HG02678 (cell line): Measurements from ENCODE around the gene CCDC68.
"Not testable (repeated sequence)": the region's sequence is repeated elsewhere in the genome, so short reads cannot be mapped to it uniquely, and the experiment has no call there.

Source experiments
- ATAC-seq: cut with Tn5 transposase; IDR thresholded peaks from one replicate; pipeline ENCODE4 v1.9.1; 2021; ENCODE audit warnings: mild to moderate bottlenecking, moderate library complexity; ENCODE audit not compliant: unreplicated experiment

CCDC68 gene

DNA sequence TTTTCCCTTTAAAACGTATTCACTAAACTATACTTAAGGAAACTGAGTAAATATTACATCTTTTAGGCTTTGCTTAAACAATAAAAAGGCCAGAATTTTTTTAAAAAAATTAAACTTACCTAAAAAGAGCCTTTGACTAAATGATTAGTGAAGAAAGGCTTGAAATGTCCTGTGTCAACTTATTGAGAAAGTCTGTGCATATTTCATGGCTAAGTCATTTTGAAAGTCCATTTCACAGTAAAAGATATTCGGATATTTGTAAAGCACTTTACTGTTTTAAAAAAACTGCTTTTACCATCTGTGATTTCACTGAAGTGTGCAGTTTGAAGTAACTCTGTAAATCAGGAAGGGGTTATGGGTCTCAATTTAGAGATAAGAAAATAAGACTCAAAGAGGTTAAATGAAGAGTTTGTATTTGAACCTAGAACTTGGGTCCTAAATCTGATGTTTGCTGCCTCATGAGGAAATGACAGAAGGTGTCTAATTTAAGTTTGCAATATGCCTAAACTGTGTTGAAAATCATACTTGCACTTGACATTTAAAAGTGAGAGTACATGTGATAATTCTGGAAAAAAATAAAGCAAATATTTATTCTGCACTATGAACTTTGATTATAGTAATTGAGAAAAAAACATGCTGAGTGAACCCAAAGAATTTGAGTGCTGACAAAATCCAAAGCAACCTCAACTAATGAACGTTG is 80.5 kb downstream of the CCDC68 start:
- ATAC-seq, result no peak

DNA sequence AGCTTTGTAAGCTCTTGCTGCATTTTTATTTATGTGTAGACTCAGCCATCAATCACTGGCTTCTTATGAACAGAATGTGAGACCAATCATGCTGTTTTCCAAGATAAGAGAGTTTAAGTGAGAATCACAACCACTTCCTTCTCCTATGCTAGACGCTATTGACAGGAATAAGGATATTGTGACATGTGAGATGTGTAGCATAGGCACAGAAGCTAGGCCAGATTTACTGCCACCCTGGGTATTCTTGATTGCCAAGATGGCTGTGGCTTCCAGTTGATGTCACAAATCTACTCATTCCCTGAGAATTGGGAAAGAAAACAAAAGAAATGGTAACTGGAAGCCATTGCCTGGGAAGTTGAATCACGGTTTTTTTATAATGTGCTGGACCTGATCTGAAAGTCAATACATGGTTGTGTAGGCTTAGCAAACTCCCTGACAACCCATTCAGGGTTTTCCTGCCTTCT is 81.1 kb downstream of the CCDC68 start:
- ATAC-seq, result no peak

DNA sequence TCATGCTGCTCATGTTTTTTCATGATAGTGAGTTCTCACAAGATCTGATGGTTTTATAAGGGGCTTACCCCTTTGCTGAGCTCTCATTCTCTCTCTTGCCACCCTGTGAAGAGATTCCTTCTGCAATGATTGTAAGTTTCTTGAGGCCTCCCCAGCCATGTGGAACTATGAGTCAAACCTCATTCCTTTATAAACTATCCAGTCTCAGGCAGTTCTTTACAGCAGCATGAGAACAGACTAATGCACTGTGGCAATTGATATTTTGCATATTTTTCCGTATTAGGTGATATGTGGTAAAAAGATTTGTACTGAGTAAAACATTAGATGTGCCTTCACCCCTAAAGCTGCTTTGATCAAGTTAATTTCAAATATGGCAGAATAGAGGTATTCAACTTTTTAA is 82.2 kb downstream of the CCDC68 start:
- ATAC-seq, result no peak

DNA sequence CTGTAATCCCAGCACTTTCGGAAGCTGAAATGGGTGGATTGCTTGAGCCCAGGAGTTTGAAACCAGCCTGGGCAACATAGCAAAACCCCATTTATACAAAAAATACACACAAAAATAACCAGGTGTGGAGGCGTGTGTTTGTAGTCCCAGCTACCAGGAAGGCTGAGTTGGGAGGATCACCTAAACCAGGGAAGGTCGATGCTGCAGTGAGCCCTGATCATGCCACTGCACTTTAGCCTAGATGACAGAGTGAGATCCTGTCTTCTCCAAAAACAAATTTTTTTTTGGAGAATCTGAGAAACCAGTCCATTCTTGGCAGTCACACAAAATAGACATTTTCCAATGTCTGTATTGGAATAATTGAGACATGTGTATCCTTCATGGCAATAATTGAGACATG is 84.2 kb downstream of the CCDC68 start:
- ATAC-seq, result no peak

DNA sequence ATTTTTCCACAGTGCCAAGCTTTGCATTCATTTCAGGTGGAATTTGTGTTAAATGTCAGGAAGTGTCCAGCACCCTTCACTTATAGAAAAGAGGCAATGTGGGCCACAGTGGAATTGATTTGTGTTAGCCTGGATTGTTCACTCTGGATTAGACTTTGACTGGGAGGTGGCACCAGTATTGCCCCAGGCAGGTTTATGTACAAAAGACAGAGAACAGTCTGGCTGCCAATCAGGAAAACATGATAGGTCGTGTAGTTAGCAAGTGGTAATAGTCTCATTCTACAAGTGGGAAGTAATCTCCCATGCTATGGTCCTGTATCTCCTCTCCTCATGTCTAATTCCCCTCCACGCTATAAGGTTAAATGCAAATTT is 85.4 kb downstream of the CCDC68 start:
- no peak for ATAC-seq

DNA sequence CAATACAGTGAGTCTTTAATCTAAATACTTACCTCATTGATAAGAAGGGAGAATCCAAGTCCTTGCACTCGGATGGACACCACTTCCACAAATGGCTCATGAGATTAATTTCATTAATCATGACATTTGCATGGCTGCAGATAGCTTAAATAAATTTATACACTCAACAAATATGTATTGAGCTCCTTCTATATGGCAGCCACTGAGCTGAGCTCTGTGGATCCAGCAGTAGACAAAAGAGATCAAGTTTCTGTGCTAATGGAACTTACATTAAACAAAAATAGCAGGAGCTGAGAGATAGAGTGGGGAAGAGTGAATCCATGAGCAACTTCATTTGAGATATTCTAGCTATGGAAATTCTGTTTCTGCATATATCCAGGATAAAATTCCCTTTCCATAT is 86.6 kb downstream of the CCDC68 start:
- no peak for ATAC-seq

DNA sequence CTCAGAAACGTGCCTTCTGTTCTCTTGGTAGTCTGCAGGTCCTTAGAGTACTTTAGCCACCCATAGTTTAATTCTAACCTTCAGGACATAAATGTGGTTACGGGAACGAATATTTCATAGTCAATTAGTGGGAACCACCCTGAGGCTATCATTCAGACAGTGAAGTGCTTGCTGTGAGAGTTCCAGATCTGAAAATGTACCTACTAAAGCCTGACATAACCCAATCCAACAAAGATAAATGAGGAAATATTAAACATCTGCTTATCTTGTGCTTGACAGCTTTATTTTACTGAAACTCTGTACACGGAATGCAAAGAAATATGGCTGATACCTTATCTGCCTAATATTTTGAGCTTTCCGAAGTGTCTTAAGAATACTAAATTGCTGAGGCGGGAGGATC is 88.0 kb downstream of the CCDC68 start:
- ATAC-seq, result no peak

DNA sequence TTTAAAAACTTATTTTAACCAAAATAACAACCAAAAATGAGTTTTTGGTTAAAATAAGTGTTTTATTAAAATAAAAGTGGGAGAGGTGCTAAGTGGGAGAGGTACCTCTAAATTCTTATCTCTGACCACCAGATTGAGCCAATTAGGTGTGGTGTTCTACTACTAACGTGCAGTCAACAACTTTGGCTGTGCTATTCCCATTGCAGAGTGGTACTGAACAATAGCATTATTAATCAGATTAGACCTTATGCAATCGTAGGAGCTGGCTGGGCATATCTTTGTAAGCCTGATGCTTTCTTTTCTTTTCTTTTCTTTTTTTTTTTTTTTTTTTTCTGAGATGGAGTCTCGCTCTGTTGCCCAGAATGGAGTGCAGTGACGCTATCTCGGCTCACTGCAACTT is 92.1 kb downstream of the CCDC68 start:
- no peak for ATAC-seq

DNA sequence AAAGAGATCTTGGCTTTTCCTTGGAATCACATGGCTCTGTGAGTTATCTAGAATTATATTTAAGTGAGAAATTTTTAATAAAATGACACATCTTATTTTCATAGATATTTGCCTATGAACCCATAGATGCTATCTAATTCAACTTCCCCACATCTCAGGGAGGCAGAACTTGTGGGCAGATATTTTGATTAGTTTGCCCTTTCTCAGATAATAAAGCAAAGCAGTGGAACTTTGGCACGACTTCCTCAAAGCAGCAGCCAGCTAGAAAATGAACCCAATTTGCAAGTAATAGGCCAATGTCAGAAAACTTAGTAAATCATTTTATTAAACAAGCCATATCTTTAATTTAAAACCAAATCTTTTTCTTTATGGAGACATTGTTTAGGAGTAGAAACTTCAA is 98.3 kb downstream of the CCDC68 start:
- ATAC-seq, result no peak

DNA sequence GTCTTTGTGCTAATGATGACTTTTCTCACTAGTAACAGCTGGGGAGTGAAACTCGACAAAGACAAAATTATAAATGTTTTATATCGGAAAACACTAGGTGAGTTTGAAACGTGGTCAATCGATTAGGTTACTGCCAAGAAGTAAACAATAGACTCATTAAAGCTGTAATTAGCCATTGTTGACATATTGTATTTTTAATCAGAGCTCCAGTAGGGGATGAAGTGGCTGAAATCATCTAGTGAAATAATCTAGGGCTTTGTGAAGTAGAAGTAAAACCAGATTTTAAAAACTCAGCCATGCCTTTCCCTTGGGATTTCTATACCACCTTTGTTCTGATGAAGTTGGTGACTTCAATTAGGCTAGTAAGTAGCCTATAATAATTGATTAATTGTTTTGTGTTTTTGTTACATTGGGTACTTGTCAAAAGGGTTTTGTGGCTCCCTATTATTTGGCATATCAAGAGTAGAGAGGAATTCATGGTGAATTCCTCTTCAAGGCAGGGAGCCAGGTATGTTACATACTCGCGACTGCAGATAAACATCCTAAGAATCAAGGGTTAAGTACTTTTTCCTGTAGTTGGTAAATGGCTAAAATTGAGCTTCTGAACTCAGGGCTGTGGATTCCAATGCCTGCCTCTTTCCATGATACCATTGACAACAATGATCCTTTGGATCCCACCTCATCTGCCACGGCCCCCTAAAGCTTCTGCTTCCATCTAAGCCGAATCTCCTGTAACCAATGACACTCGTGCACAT is 99.4 kb downstream of the CCDC68 start:
- ATAC-seq, result no peak

DNA sequence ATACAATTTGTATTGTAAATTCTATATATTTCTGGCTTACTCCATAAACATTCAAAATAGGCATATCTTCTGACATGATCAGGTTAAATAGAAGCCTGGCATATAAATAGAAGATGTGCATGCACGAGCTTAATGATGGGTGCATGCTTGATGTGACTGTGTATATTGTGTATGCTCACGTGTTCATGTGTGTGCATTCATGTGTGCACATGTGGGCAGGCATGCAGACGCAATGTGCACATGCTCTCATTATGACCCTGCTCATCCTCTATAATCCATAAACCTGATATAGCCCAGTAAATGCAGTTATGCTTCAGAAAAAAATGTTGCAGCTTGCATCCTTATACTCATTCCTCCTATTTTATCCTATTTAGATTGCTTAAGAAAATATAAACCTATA is 101.8 kb downstream of the CCDC68 start:
- ATAC-seq, result no peak

DNA sequence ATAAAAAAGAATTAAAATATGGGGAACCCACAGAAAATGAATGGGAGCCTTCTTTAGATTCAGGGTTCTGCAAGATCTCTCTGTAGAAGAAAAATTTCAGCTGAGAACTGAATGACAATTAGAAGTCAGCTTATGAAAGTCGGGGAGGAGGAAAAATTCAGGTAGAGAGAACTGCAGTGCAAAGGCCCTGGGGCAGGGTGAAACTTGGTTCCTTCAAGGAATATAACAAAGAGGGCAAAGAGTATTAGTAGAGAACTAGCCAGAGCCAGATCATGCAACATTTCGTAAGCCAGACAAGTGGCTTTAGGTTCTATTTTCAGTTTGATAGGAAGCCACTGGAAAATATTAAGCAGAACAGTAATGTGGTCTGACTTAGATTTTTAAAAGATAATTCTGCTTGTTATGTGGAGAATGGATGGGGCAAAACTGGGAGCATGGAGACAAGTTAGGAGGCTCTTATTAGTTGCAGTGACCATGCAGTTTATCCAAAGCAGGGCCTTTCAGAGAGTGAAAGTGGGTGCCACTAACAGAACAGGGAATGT is 103.1 kb downstream of the CCDC68 start:
- ATAC-seq, result no peak

DNA sequence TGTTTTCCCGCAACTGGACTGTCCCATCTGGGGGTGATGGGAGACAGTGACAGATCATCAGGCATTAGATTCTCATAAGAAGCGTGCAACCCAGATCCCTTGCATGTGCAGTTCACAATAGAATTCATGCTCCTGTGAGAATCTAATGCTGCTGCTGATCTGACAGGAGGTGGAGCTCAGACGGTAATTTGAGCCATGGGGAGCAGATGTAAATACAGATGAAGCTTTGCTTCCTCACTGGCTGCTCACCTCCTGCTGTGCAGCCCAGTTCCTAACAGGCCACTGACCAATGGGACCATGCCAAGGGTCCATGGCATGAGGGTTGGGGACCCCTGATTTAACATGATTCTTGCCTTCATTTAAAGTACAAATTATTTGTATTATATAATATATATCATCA is 104.2 kb downstream of the CCDC68 start:
- ATAC-seq, result not testable (repeated sequence)

DNA sequence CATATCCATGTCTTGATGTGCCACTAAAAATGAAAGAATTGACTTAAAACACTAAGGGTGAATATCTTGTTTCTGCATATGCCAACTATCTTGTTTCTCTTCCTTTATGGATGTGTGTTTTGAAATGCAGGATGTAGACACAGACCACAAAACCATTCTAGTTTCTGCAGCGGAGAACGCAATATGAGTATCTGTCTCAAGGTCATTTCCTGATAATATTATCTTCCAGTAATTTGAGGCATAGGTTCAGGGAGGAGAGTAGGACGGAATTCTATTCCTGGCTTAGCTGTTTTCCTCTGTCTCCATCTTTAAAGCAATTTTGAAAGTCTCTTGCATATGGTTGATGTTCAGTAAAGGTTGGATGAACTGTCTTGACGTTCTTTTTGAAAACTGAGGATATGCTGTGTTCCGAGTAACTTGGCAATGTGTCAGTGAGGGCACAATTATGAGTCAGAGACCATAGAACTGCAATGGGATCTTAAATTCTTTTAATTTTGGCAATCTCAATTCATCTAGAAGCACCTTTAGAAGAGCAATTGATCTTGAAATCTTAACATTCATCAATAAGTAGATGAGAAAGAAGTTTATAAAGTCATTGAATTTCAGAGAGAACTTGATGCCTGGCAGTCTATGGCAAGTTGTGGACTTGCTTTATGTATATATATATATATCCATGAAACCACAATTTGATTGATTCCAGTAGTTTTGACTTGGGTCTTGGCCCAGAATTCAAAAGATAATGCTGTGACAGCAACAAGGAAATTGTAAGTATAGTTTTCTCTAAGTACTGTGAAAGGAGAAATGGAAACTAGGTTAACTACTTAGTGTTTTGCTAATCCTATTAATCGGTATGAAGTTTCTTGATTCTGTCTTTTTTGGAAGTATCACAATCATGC is 106.2 kb downstream of the CCDC68 start:
- no peak for ATAC-seq
